IMR-90 (cell line): ENCODE data around the gene C15orf62. TPM values are rescaled to one million over a fixed set of nuclear protein-coding genes. Genes with fewer than 3 reads are reported as not detected.

ENCODE experiments used
- ATAC-seq: fragments of 200-7000 bp; cut with Tn5 transposase; 2 replicates; pipeline ENCODE4 v1.9.1; 2020; ENCODE audit warnings: low read depth, mild to moderate bottlenecking, moderate library complexity
- BruUV-seq: library from RNA; stranded (reverse); fragments of 400-500 nt; replicated peaks from 2 replicates; lab custom pipeline; 2021; lab: Mats Ljungman, UMichigan
- CTCF ChIA-PET: fragments of 300-600 bp; formaldehyde crosslinking; extraction: SDS; loops from one replicate; lab custom pipeline; 2021; ENCODE audit warnings: antibody characterized with exemption; lab: Yijun Ruan, JAX
- POLR2A ChIA-PET: fragments of 300-600 bp; sonication (Branson Sonifier 250); formaldehyde crosslinking; loops from one replicate; lab custom pipeline; 2022; ENCODE audit warnings: antibody characterized with exemption; ENCODE audit not compliant: unreplicated experiment; lab: Charles Lee
- DNase-seq: peaks from one replicate; pipeline ENCODE4 v3.0.0; 2013
- H2AFZ ChIP-seq: replicated peaks from 2 replicates; pipeline ENCODE3; 2013; ENCODE audit warnings: low read length, mild to moderate bottlenecking; ENCODE audit not compliant: poor library complexity
- H2AK5ac ChIP-seq: 2 replicates; pipeline ENCODE4 v1.6.1; 2013; ENCODE audit warnings: low read depth, low read length, inconsistent platforms
- H2AK9ac ChIP-seq: replicated peaks from 2 replicates; pipeline ENCODE3; 2013; ENCODE audit warnings: mild to moderate bottlenecking, low read depth, low read length, moderate library complexity; ENCODE audit not compliant: poor library complexity
- H2BK120ac ChIP-seq: 2 replicates; pipeline ENCODE4 v1.6.1; 2013; ENCODE audit warnings: low read depth, low read length, inconsistent platforms
- H2BK15ac ChIP-seq: 3 replicates; pipeline ENCODE4 v1.6.1; 2013; ENCODE audit warnings: low read depth, low read length, inconsistent platforms
- H2BK20ac ChIP-seq: 2 replicates; pipeline ENCODE4 v1.6.1; 2013; ENCODE audit warnings: low read depth, mild to moderate bottlenecking, inconsistent platforms, low read length, moderate library complexity
- H2BK5ac ChIP-seq: 2 replicates; pipeline ENCODE4 v1.6.1; 2013; ENCODE audit warnings: mild to moderate bottlenecking, low read depth, low read length, inconsistent platforms; ENCODE audit not compliant: poor library complexity, severe bottlenecking
- H3K14ac ChIP-seq: replicated peaks from 2 replicates; pipeline ENCODE4 v1.6.1; 2013; ENCODE audit warnings: low read depth, low read length, inconsistent platforms
- H3K18ac ChIP-seq: 2 replicates; pipeline ENCODE4 v1.6.1; 2013; ENCODE audit warnings: low read depth, low read length, control low read depth
- H3K23ac ChIP-seq: 2 replicates; pipeline ENCODE4 v1.6.1; 2013; ENCODE audit warnings: low read depth, low read length, inconsistent platforms
- H3K27ac ChIP-seq: 2 replicates; pipeline ENCODE4 v1.5.1; 2013; ENCODE audit warnings: mild to moderate bottlenecking, control low read depth, low read length; ENCODE audit not compliant: insufficient read depth
- H3K27me3 ChIP-seq: 2 replicates; pipeline ENCODE4 v1.6.1; 2013; ENCODE audit warnings: low read length; ENCODE audit not compliant: control insufficient read depth, insufficient read depth
- H3K36me3 ChIP-seq: 2 replicates; pipeline ENCODE4 v1.6.1; 2013; ENCODE audit warnings: low read length, mixed read lengths; ENCODE audit not compliant: control insufficient read depth, insufficient read depth
- H3K4ac ChIP-seq: 2 replicates; pipeline ENCODE4 v1.6.1; 2013; ENCODE audit warnings: low read depth, low read length, inconsistent platforms
- H3K4me1 ChIP-seq: 2 replicates; pipeline ENCODE4 v1.6.1; 2013; ENCODE audit warnings: low read length, mixed read lengths; ENCODE audit not compliant: control insufficient read depth, insufficient read depth
- H3K4me2 ChIP-seq: 2 replicates; pipeline ENCODE4 v1.6.1; 2013; ENCODE audit warnings: low read depth, mild to moderate bottlenecking, control low read depth, low read length, moderate library complexity
- H3K4me3 ChIP-seq: 2 replicates; pipeline ENCODE4 v1.5.1; 2013; ENCODE audit warnings: low read depth, mild to moderate bottlenecking, control low read depth, low read length, moderate library complexity; ENCODE audit not compliant: insufficient read depth
- H3K56ac ChIP-seq: 2 replicates; pipeline ENCODE4 v1.6.1; 2013; ENCODE audit warnings: low read length, inconsistent platforms; ENCODE audit not compliant: insufficient read depth; ENCODE audit errors: extremely low read depth
- H3K79me1 ChIP-seq, 2 experiments: 2 replicates each; pipeline ENCODE4 v1.6.1; 2013; ENCODE audit warnings: low read length in 2 of 2, inconsistent platforms in 1 of 2, low read depth in 1 of 2
- H3K9ac ChIP-seq: 2 replicates; pipeline ENCODE4 v1.6.1; 2013; ENCODE audit warnings: low read depth, low read length, control low read depth
- H3K9me1 ChIP-seq: 2 replicates; pipeline ENCODE4 v1.6.1; 2013; ENCODE audit warnings: low read length, inconsistent platforms; ENCODE audit not compliant: insufficient read depth
- H3K9me3 ChIP-seq: 2 replicates; pipeline ENCODE4 v1.6.1; 2013; ENCODE audit warnings: low read length; ENCODE audit not compliant: control insufficient read depth, insufficient read depth
- H4K20me1 ChIP-seq: 2 replicates; pipeline ENCODE4 v1.6.1; 2013; ENCODE audit warnings: low read length, inconsistent platforms; ENCODE audit not compliant: insufficient read depth
- H4K5ac ChIP-seq: 2 replicates; pipeline ENCODE4 v1.6.1; 2013; ENCODE audit warnings: mild to moderate bottlenecking, low read depth, low read length, control low read depth
- H4K8ac ChIP-seq, 2 experiments: 2 replicates each; pipeline ENCODE4 v1.6.1; 2013; ENCODE audit warnings: low read depth in 2 of 2, low read length in 2 of 2, control low read depth in 1 of 2, inconsistent platforms in 1 of 2
- H4K91ac ChIP-seq: 2 replicates; pipeline ENCODE4 v1.6.1; 2013; ENCODE audit warnings: low read depth, low read length, inconsistent platforms; ENCODE audit not compliant: insufficient read depth
- CTCF ChIP-seq: conservative IDR thresholded peaks from 2 replicates; pipeline ENCODE4 v1.5.1; 2012; ENCODE audit warnings: mild to moderate bottlenecking, low read depth, low read length, improper control_type of control experiment
- MAZ ChIP-seq: IDR thresholded peaks from 2 replicates; pipeline ENCODE4 v1.6.1; 2012; ENCODE audit warnings: low read depth, mild to moderate bottlenecking, low read length, improper control_type of control experiment, moderate library complexity, borderline replicate concordance
- MXI1 ChIP-seq: IDR thresholded peaks from 2 replicates; pipeline ENCODE4 v1.6.1; 2012; ENCODE audit warnings: low read depth, mild to moderate bottlenecking, low read length, moderate library complexity, borderline replicate concordance
- POLR2A ChIP-seq: IDR thresholded peaks from 2 replicates; pipeline ENCODE4 v1.6.1; 2012; ENCODE audit warnings: mild to moderate bottlenecking, low read depth, low read length
- RAD21 ChIP-seq: IDR thresholded peaks from 2 replicates; pipeline ENCODE4 v1.6.1; 2012; ENCODE audit warnings: low read length, improper control_type of control experiment
- RFX5 ChIP-seq: IDR thresholded peaks from 2 replicates; pipeline ENCODE4 v1.8.0; 2012; ENCODE audit warnings: low read depth, mild to moderate bottlenecking, low read length, moderate library complexity
- USF2 ChIP-seq: fragments of 150-350 bp; IDR thresholded peaks from 2 replicates; pipeline ENCODE4 v1.6.1; 2017; ENCODE audit warnings: mild to moderate bottlenecking, antibody characterized with exemption, low read length, low read depth
- WGBS, 2 experiments: methylation state at CpG; one replicate each; pipeline versions ENCODE4 v1.1.5 to v1.1.7; 2013; ENCODE audit warnings: missing lambda C conversion rate in 2 of 2; ENCODE audit not compliant: insufficient read length in 1 of 2; ENCODE audit errors: extremely low coverage in 2 of 2; 5-methylcytosine and 5-hydroxymethylcytosine counted together
- dilution Hi-C: fragments of 300-500 bp; cut with HindIII; formaldehyde crosslinking; loops from one replicate; pipeline ENCODE4 v1.14.3; 2018; ENCODE audit warnings: low sequenced_read_pairs; ENCODE audit not compliant: unreplicated experiment
- in situ Hi-C: fragments of 300-500 bp; cut with MboI; formaldehyde crosslinking; loops from 3 replicates; pipeline ENCODE4 v1.14.3; 2019; ENCODE audit warnings: low sequenced_read_pairs, inconsistent platforms, mixed read lengths
- intact Hi-C: fragments of 100-400 bp; cut with micrococcal nuclease; formaldehyde crosslinking; loops from 2 replicates; pipeline ENCODE4 v1.10.0; 2022
- polyA plus RNA-seq, 3 experiments: library from polyadenylated mRNA; depleted of rRNA; stranded (reverse); fragments of >200 nt; gene quantifications; 2 replicates each; pipeline ENCODE4 v1.2.3, GENCODE V29; 2012; ENCODE audit warnings: low replicate concordance in 1 of 3
- total RNA-seq: library from RNA; depleted of rRNA; stranded (reverse); fragments of >200 nt; gene quantifications from 2 replicates; pipeline ENCODE4 v1.2.3, GENCODE V29; 2012

Gene C15orf62
- total and polyA plus RNA-seq, 2 of the 4 experiments (the other 2 are of a cell fraction) = not detected

- Histone ChIP-seq H2AFZ (peak within 1 kb of the TSS; percentile 97), H2BK15ac (peak within 1 kb of the TSS; percentile 92; the same call in 1 of the 3 replicates), H3K27me3 (no peaks in the 10 kb centered on the region), H3K14ac (peak within 1 kb of the TSS; percentile 97), H2BK5ac (peak within 1 kb of the TSS; percentile 91), H4K20me1 (no peaks in the 10 kb centered on the region), H4K91ac (peak within 1 kb of the TSS; percentile 99), H2AK9ac (peak within 1 kb of the TSS; percentile 90), H3K9ac (peak within 1 kb of the TSS; percentile 95), H3K27ac (peak within 1 kb of the TSS; percentile 88), H2BK20ac (0 out of 2 replicates have a peak within 1 kb of the TSS, but pooled peaks have one; percentile 8), H3K9me3 (no peaks in the 10 kb centered on the region), H3K56ac (peak within 1 kb of the TSS; percentile 91), H3K23ac (peak within 1 kb of the TSS; percentile 97), H3K9me1 (peaks cover 3% of the 10 kb centered on the region; the same call in 1 of the 2 replicates), H3K4me2 (peak within 1 kb of the TSS; percentile 94), H3K79me1 (peaks cover 33 to 56% of the 10 kb centered on the region in 2 experiments), H4K8ac (peak within 1 kb of the TSS; percentile 98 to 100), H3K4me3 (peak within 1 kb of the TSS; percentile 82), H2AK5ac (peak within 1 kb of the TSS; percentile 96), H3K18ac (peak within 1 kb of the TSS; percentile 91), H3K4me1 (peaks cover 6% of the 10 kb centered on the region), H3K4ac (peak within 1 kb of the TSS; percentile 98), H2BK120ac (peak within 1 kb of the TSS; percentile 82), H4K5ac (peak within 1 kb of the TSS; percentile 97), H3K36me3 (peaks cover 8% of the 10 kb centered on the region; the same call in 1 of the 2 replicates)
- intact Hi-C loops = loop anchor here (1.0 kb wide), 1 partner anchor 37 kb away; the partner anchor contains the start of gene SPINT1
- CTCF ChIA-PET = no interaction called here
- ATAC-seq = peak; percentile 98
- no TSS peak for BruUV-seq
- in situ Hi-C loops = no loop called here
- WGBS, 2 experiments = 1% methylated on average over 38 of the region's 64 CpGs; no CpG with 5 or more reads in 1 of the 2 experiments
- POLR2A ChIA-PET = interaction anchor here (0.5 to 0.6 kb wide), 2 partner anchors 128 to 129 kb away, joined by 3 to 6 read pairs; no protein-coding TSS in a partner anchor
- no peak for TF ChIP-seq CTCF
- no peak for TF ChIP-seq RFX5
- no peak for TF ChIP-seq RAD21
- peak; percentile 27; the same call in 1 of the 2 replicates for TF ChIP-seq USF2
- peak; percentile 29; the same call in 1 of the 2 replicates for TF ChIP-seq MXI1
- peak; percentile 49; the same call in 1 of the 2 replicates for TF ChIP-seq POLR2A
- TF ChIP-seq MAZ = peak; percentile 33; the same call in 1 of the 2 replicates
- dilution Hi-C loops = no loop called here
- peak; percentile 97 for DNase-seq
These were observed 37.5 kb downstream of the C15orf62 start, which contains the start of the genes DNAJC17 and ZFYVE19 for GRCh38 chr15:40807028-40807887. Gene DNAJC17 (minus strand): TSS chr15:40807473. CDS start chr15:40807446, 27 bp downstream. Gene ZFYVE19 (plus strand): TSS chr15:40807089. CDS start chr15:40807590, 501 bp downstream.
